Loucy (cell line): ENCODE measurements around the gene PIAS2.

Experiments
- H2AFZ ChIP-seq: fragments of 200-600 bp; sonication (generic); 2 replicates; pipeline ENCODE4 v1.6.0; 2016; ENCODE audit warnings: antibody characterized with exemption, mild to moderate bottlenecking, low read length, moderate library complexity
- H3F3A ChIP-seq: fragments of 200-600 bp; 2 replicates; pipeline ENCODE4 v1.6.0; 2016; ENCODE audit warnings: antibody characterized with exemption, low read depth, mild to moderate bottlenecking
- H3K27me3 ChIP-seq: fragments of 200-600 bp; sonication (generic); 2 replicates; pipeline ENCODE4 v1.6.1; 2014; ENCODE audit warnings: low read length, mild to moderate bottlenecking; ENCODE audit not compliant: insufficient read depth, poor library complexity, severe bottlenecking
- H3K36me3 ChIP-seq: fragments of 200-600 bp; sonication (generic); 2 replicates; pipeline ENCODE4 v1.6.1; 2016; ENCODE audit warnings: low read length; ENCODE audit not compliant: insufficient read depth
- H3K4me1 ChIP-seq: fragments of 200-600 bp; sonication (generic); 2 replicates; pipeline ENCODE4 v1.5.1; 2014; ENCODE audit warnings: low read length, mild to moderate bottlenecking; ENCODE audit not compliant: insufficient read depth, poor library complexity, severe bottlenecking
- H3K4me2 ChIP-seq: fragments of 200-600 bp; sonication (generic); 2 replicates; pipeline ENCODE4 v1.6.0; 2014; ENCODE audit warnings: antibody characterized with exemption, low read length, low read depth, mild to moderate bottlenecking; ENCODE audit not compliant: poor library complexity, severe bottlenecking
- H3K4me3 ChIP-seq: fragments of 200-600 bp; sonication (generic); 2 replicates; pipeline ENCODE4 v1.5.1; 2014; ENCODE audit warnings: low read length, mild to moderate bottlenecking, mixed read lengths; ENCODE audit not compliant: poor library complexity, severe bottlenecking
- H3K79me2 ChIP-seq: fragments of 200-600 bp; sonication (generic); 2 replicates; pipeline ENCODE4 v1.6.1; 2014; ENCODE audit warnings: low read length; ENCODE audit not compliant: insufficient read depth
- H3K9ac ChIP-seq: fragments of 200-600 bp; sonication (generic); 2 replicates; pipeline ENCODE4 v1.6.0; 2014; ENCODE audit warnings: mild to moderate bottlenecking, low read depth, low read length, moderate library complexity; ENCODE audit not compliant: poor library complexity, severe bottlenecking
- H3K9me2 ChIP-seq: fragments of 200-600 bp; sonication (generic); replicated peaks from 2 replicates; pipeline ENCODE4 v1.6.1; 2016; ENCODE audit warnings: low read depth, low read length, mixed read lengths
- H3K9me3 ChIP-seq: fragments of 200-600 bp; sonication (generic); 2 replicates; pipeline ENCODE4 v1.6.1; 2014; ENCODE audit warnings: mild to moderate bottlenecking, antibody characterized with exemption, low read length, low read depth; ENCODE audit not compliant: insufficient read depth
- H4K20me1 ChIP-seq: fragments of 200-600 bp; sonication (generic); 2 replicates; pipeline ENCODE4 v1.6.0; 2014; ENCODE audit warnings: antibody characterized with exemption, low read length, mild to moderate bottlenecking; ENCODE audit not compliant: insufficient read depth, poor library complexity, severe bottlenecking
- EZH2phosphoT487 ChIP-seq: fragments of 200-600 bp; IDR thresholded peaks from 2 replicates; pipeline ENCODE4 v1.6.1; 2018; ENCODE audit warnings: antibody characterized with exemption, mild to moderate bottlenecking, moderate library complexity, borderline replicate concordance
- TF ChIP-seq, protein P1 (sequence below): fragments of 200-600 bp; sonication (generic); conservative IDR thresholded peaks from 2 replicates; pipeline ENCODE4 v1.5.1; 2014; ENCODE audit warnings: mild to moderate bottlenecking, antibody characterized with exemption, low read length

PIAS2 gene

GRCh38 chr18:46946656-46947282 lies 29.5 kb upstream of the PIAS2 start:
- no peak for TF ChIP-seq EZH2phosphoT487
- TF ChIP-seq, protein P1, sequence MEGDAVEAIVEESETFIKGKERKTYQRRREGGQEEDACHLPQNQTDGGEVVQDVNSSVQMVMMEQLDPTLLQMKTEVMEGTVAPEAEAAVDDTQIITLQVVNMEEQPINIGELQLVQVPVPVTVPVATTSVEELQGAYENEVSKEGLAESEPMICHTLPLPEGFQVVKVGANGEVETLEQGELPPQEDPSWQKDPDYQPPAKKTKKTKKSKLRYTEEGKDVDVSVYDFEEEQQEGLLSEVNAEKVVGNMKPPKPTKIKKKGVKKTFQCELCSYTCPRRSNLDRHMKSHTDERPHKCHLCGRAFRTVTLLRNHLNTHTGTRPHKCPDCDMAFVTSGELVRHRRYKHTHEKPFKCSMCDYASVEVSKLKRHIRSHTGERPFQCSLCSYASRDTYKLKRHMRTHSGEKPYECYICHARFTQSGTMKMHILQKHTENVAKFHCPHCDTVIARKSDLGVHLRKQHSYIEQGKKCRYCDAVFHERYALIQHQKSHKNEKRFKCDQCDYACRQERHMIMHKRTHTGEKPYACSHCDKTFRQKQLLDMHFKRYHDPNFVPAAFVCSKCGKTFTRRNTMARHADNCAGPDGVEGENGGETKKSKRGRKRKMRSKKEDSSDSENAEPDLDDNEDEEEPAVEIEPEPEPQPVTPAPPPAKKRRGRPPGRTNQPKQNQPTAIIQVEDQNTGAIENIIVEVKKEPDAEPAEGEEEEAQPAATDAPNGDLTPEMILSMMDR: no peak
- Histone ChIP-seq H3K9ac (peak overlapping the region; percentile 46), H3K4me2 (peak overlapping the region; percentile 77), H3F3A (no peaks in the 10 kb centered on the region), H2AFZ (peak overlapping the region; percentile 92), H3K79me2 (no peaks in the 10 kb centered on the region), H3K4me3 (peak overlapping the region; percentile 76), H3K9me3 (no peaks in the 10 kb centered on the region), H3K4me1 (no peaks in the 10 kb centered on the region), H4K20me1 (no peaks in the 10 kb centered on the region), H3K27me3 (no peaks in the 10 kb centered on the region), H3K9me2 (no peaks in the 10 kb centered on the region), H3K36me3 (no peaks in the 10 kb centered on the region)

GRCh38 chr18:46942646-46943045 lies 25.3 kb upstream of the PIAS2 start:
- no peaks in the 10 kb centered on the region for H3K79me2 ChIP-seq
- H3K36me3 ChIP-seq: no peaks in the 10 kb centered on the region
- no peak overlapping the region for H3K9ac ChIP-seq
- no peaks in the 10 kb centered on the region for H3K9me3 ChIP-seq
- H3F3A ChIP-seq: no peaks in the 10 kb centered on the region
- no peaks in the 10 kb centered on the region for H3K27me3 ChIP-seq
- H2AFZ ChIP-seq: no peak overlapping the region
- H3K4me3 ChIP-seq: no peak overlapping the region
- H3K9me2 ChIP-seq: no peaks in the 10 kb centered on the region
- TF ChIP-seq EZH2phosphoT487: no peak
- TF ChIP-seq, protein P1: no peak
- no peaks in the 10 kb centered on the region for H3K4me1 ChIP-seq
- H4K20me1 ChIP-seq: no peaks in the 10 kb centered on the region
- H3K4me2 ChIP-seq: no peak overlapping the region

DNA sequence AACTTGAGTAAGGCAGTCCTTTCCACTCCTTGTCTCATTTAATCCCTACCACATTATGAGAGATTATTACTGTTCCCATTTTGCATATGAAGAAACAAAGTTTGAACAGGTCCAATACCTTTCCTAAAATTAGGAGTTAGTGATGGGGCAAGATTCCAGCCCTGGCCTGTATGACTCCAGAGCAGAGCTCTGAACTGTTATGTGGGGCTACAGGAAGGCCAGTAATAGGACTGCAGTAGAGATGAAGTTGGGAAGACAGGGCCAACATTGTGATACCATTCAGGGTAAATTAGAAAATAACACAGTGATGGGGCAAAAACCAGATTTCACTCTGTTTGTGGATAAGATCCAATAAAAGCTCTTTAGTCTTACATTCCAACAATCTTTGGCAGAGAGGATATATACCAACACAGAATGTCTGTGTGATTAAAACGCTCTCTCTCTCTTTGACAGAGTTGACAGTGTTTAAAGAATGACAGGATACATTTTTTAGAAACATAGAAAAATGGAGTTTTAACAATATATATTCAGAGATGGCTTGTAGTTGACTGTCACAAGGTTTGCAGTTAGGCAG lies 22.8 kb upstream of the PIAS2 start:
- no peak overlapping the region for H3K4me2 ChIP-seq
- H3K4me1 ChIP-seq: peaks cover 4% of the 10 kb centered on the region
- H3K36me3 ChIP-seq: no peaks in the 10 kb centered on the region
- no peaks in the 10 kb centered on the region for H3F3A ChIP-seq
- no peak overlapping the region for H2AFZ ChIP-seq
- no peak overlapping the region for H3K4me3 ChIP-seq
- no peaks in the 10 kb centered on the region for H4K20me1 ChIP-seq
- H3K79me2 ChIP-seq: no peaks in the 10 kb centered on the region
- H3K9me3 ChIP-seq: no peaks in the 10 kb centered on the region
- H3K27me3 ChIP-seq: no peaks in the 10 kb centered on the region
- H3K9ac ChIP-seq: no peak overlapping the region
- H3K9me2 ChIP-seq: no peaks in the 10 kb centered on the region
- TF ChIP-seq EZH2phosphoT487: no peak
- TF ChIP-seq, protein P1: no peak
